ENCODE measurements around the gene SLC17A5.

Gene SLC17A5

DNA sequence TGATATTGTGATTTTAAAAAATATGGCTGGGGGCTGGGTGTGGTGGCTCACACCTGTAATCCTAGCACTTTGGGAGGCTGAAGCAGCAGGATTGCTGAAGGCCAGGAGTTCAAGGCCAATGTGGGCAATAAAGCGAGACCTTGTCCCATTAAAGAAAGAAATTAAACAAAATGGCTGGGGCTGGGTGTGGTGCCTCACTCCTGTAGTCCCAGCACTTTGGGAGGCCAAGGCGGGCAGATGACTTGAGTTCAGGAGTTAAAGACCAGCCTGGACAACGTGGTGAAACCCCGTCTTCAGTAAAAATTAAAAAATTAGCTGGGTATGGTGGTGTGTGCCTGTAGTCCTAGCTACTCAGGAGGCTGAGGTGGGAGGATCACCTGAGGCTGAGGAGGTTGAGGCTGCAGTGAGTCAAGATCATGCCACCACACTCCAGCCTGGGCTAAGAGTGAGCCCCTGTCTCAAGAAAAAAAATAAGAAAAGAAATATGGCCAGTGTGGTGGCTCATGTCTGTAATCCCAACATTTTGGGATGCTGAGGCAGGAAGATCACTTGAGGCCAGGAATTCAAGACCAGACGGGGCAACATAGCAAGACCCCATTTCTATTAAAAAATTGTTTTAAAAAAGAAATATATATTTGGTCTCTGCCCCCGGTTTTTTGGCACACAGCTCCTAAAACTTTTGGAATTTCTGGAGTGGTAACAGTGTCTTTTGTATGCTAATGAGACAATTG, 39.8 kb downstream of the SLC17A5 start:
- no peak for DNase-seq

DNA sequence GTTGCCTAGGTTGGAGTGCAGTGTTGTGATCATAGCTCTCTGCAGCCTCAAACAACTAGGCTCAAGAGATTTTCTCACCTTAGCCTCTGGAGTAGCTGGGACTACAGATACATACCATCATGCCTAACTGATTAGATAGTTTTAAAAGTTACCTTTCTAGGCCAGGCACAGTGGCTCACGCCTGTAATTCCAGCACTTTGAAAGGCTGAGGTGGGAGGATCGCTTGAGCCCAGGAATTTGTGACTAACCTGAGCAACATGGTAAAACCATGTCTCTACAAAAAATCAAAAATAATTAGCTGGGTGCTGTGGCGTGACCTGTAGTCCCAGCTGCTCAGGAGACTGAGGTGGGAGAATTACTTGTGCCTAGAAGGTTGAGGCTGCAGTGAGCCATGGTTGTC, 41.2 kb downstream of the SLC17A5 start:
- DNase-seq: no peak

DNA sequence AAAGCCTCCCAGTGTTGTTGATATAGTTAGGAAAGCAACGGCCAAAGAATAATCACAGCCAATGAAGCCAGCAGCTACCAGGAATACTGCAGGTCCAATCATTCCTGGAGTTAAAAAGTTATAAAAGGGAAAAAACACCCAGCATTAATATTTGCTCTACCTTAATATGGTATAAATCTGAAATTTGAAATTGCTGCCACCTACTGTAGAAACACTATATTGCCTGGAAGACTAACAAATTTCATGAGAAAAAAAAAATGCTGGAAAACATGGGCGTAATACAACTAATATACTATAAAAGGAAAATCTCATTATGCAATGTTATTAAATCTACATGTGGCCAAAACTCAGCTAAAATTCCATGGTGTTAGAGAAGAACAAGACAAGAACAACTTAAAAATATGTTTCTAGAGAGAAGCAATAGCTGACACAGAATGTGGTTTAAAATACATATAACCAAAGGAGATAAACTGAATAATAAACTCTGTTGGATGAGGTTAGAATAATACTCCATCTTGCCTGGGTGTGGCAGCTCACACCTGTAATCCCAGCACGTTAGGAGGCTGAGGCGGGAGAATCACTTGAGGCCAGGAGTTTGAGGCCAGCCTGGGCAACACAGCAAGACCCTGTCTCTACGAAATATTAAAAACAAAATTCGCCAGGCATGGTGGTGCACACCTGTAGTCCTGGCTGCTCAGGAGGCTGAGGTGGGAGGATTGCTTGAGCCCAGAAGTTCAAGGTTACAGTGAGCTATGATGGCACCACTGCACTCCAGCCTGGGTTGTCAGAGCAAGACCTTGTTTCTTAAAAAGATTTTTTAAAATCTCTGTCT, 43.1 kb downstream of the SLC17A5 start:
- DNase-seq: no peak

DNA sequence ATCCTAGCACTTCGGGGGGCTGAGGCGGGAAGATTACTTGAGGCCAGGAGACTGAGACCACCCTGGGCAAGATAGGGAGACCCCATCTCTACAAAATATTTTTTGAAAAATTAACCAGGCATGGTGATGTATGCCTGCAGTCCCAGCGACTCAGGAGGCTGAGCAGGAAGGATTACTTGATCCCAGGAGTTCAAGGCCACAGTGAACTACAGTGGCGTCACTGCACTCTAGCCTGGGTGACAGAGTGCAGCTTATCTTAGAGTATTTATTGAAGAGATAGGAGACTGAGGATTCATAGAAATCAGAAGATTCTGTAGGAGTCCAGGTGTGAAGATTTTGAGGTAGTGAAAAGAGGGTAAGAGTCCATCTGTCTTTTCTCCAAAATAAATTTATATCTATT, 45.0 kb downstream of the SLC17A5 start:
- no peak for DNase-seq

DNA sequence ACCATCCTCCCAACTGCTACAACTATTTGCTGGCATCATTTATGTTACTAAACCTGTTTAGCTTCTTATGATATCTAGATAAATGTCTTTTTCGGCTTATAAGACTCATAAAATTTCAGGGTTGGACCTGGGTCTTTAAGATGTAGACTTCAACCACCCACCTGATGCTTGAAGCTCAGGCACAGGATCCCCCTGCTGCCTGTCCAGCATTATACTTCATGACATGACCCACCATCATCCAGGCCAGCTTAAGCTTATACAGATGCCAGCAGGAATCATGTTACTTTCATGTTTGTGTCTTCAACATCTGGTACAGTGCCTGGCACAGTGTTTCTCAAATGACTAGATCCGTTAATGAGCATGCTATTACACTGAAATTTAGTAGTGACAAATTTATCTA, 47.4 kb downstream of the SLC17A5 start:
- no peak for DNase-seq

DNA sequence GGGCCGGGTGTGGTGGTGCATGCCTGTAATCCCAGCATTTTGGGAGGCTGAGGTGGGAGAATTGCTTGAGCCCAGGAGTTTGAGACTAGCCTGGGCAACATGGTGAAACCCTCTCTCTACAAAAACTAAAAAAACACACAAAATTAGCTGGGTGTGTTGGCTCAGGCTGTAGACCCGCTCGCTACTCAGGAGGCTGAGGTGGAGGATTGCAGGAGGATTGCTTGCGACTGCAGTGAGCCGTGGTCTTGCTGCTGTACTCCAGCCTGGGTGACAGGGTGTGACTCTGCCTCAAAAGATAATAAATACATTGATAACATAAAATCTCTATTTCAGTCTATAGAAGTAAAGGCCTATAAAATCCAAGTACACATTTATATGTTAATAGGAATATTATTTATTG, 49.3 kb downstream of the SLC17A5 start:
- DNase-seq: no peak

DNA sequence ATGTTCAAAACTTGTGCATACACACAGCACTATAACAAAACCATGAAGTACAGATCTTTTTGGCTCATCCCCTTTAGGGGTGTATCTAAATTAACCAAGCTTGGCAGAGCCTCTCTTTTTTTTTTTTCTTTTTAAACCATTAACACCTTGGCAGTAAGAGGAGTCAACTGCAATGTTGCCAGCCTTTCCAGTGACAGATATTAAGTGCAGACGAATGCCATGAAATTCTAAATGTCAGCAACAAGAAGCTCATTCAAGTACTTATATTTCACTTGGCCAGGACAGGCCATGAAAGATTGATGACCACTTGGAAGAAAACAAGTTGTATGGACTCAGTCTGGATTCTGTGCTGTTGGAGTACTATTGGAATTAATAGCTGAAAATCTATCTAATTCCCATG, 49.8 kb downstream of the SLC17A5 start:
- no peak for DNase-seq

DNA sequence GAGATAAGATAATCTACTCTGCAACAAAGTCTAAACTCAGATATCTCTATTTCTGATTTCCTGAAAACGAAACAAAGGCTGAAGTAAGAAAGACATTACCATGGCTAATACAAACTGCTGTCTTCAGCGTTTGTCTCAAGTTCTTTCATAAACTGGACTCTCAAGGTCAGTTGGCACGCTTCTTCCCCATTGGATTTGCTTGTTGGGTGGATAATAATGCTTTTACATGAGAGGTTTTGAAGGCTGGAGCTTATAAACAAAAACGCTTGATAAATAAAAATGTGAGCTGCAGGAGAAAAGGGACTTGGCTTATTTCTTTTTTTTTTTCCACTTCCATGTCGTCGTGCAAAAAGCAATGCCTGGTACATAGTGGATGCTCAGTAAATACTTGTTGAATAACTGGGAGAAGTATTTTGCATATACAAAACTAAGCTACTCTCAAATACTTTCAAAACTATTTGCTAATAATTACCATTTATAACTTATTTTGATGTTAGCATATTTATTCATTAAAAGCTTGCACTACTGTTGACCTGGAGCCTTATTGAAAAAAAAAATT, 67.3 kb downstream of the SLC17A5 start:
- DNase-seq: no peak

DNA sequence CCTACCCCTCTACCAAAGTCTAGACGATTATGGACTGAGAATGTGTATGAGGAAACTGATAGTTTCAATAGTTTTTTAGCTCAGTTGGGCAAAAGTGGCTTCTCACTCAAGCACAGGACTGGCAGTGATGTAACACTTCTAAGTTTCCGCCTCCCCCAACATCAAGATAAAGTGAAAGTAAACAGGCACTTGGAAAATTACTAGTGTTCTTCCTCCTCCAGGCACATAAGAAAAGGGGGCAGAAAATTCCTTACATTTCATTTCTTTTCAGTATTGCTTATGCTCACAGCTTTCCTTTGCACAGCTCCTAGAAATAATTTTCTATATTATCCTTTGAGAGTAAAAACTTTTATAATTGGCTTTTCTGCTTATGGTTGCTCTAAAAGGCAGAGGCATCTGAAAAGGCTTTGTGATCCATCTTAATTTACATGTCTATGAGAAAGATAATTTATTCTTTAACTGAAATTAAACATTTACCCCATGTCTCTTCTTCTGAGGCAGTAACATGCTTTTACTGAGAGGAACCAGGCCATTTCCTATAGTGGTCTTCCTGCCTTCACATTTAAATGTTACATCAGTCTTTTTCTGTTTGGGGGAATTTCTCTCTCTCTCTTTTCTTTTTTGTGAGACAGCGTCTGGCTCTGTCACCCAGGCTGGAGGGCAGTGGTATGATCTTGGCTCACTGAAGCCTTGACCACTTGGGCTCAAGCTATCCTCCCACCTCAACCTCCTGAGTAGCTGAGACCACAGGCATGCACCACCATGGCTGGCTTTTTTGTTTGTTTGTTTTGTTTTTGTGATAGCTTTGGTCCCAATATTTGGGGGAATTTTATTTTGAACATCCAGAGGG, 68.0 kb downstream of the SLC17A5 start:
- DNase-seq: no peak

DNA sequence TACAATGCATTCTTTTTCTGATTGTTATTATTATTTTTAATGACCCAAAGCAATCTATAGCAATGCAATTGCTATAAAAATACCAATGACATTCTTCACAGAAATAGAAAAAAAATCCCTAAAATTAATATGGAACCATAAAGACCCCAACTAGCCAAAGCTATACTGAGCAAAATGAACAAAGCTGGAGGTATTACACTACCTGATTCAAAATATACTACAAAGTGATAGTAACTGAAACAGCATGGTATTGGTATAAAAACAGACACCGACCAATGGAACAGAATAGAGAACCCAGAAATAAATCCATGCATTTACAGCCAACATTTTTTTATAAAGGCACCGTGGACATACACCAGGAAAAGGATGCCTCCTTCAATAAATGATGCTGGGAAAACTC, 72.5 kb downstream of the SLC17A5 start:
- DNase-seq: no peak

DNA sequence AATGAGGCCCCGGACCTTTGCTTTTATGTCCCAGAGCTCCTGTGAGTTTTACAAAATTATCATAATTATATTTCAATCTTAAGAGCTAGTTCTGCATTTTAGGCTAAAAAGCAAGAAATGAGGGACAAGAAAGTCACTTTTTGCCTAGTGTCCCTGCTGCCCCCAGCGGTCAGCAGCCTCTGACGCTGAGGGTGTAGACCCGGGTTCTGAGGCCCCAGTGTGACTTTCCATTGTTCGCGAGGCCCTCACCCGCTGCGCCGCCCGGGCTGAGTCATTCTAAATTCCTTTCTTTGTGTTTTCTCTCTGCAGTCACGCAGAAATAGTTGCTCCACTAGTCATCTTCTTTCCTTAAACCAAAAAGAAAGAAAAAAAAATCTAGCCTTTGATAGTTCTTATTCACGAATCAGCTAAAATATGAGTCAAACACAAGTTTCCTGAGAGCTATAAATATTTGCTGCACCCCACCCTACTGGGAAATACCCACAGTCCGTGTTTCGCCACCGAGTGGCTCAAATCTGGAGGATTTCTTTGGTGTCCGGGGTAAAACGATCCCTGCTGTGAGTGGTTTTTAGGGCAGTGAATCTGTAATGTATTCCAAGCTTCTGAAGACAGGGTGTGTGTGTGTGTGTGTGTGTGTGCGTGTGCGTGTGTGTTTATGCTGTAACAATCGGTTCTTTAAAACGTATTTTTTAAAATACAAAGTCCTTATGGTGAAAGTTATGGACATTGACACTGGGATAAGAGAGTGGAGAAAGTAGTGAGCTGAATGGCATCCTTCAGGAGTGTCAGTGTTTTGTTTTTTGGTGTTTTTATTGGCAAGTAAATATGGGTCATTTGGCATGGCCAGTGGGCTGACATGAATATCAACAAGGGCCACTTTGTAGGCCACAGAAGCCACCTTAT, 73.3 kb downstream of the SLC17A5 start:
- peak; percentile 92 for DNase-seq

DNA sequence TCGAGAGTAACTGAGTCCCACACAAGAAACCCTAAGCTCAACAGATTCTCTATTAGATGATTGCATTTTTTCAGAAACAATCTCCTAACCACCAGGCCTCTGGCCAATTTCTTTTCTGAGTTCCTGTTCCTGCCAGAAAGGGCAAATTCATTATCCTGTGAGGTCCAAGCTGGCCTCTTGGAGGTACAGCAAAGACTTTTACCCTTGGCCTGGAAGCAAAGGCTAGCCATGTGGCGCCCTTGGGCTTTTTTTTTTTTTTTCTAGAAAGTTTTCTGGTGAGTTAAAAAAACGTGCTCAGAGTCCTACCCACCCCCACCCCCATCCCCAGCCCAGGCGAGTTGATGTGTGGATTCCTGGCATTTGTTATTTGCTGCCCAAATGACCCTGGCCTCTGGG, 73.9 kb downstream of the SLC17A5 start:
- no peak for DNase-seq

DNA sequence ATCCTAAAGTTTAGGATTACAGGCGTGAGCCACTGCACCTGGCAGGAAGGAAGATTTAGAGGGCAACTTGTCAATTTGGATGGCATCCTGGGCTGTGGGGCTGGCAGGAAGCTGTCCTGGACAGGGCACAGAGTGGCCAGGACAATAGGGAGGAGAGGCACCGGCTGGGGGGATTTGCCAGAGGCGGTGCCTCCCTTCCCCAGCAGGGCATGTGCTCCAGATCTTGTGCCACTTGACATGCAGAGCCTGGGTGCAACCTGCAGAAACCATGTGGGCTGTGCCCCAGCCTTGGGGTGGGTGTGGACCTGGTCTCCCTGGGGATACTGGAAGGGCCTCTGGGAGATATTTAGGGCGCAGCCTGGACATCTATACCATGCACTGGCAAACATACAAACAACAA, 74.4 kb downstream of the SLC17A5 start:
- DNase-seq: no peak

DNA sequence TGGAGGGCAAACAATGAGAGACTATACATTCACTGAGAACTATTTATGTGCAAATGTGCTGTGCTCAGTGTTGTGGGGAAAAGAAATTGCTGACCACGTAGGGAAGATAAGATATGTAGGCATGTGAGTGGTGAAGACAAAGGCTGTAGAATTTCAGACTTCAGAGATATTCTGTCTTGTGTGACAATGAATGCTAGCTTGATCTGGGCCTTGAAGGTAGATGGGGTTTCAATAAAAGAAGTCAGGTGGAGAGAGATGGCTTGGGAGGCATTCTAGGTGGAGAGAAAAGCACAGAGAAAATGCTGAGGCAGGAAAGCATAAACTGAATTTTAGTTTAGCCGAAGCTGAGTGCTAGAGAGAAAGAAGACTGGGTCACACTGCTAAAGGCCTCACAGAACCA, 76.1 kb downstream of the SLC17A5 start:
- no peak for DNase-seq

DNA sequence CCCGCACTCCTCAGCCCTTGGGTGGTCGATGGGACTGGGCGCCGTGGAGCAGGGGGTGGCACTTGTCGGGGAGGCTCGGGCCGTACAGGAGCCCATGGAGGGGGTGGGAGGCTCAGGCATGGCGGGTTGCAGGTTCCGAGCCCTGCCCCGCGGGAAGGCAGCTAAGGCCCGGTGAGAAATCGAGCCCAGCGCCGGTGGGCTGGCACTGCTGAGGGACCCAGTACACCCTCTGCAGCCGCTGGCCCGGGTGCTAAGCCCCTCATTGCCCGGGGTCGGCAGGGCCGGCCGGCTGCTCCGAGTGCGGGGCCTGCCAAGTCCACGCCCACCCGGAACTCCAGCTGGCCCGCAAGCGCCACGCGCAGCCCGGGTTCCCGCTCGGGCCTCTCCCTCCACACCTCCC, 81.3 kb downstream of the SLC17A5 start:
- peak; percentile 34 for DNase-seq

DNA sequence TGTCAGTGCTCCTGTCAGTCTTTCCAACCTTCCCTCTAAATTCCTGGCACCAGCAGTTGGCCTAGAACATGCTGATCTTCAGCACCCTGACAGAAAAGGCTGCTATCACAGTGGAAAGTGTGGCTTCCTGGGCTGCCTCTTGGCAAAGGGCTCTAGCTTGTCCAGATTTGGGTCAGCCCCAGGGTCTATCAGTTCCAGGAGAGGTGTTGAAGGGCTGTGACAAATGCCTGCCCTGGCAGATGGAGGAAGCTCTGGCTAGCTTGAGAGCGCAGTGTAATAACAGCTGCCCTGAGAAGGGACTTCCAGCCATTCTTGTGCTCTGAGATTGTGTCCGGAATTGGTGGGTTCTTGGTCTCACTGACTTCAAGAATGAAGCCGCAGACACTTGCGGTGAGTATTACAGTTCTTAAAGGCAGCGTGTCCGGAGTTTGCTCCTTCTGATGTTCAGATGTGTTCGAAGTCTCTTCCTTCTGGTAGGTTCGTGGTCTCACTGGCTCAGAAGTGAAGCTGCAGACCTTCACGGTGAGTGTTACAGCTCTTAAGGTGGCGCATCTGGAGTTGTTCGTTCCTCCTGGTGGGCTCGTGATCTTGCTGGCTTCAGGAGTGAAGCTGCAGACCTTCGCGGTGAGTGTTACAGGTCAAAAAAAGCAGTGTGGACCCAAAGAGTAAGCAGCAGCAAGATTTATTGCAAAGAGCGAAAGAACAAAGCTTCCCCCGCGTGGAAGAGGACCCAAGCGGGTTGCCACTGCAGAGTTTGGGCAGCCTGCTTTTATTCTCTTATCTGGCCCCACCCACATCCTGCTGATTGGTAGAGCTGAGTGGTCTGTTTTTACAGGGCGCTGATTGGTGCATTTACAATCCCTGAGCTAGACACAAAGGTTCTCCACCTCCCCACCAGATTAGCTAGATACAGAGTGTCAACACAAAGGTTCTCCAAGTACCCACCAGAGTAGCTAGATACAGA, 82.3 kb downstream of the SLC17A5 start:
- DNase-seq: peak; percentile 49

DNA sequence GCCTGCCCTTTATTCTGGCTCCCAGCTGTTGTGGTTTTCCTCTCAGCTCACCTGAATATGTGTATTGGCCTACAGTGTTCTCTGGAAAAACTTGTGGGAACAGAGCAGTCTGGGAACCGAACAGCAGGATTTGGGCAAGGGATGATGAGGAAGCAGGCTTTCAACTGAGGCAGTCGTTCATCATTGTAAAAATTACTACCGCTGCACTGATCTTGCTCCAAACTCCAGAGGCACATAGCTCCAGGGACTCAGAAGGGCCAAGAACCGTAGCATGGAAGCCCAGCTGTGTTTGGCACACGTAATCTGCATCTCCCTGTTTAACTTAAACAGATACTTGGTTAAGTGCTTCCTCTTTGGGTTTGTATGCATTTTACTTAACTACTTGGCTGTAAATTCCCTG, 84.7 kb downstream of the SLC17A5 start:
- peak; percentile 12 for DNase-seq

DNA sequence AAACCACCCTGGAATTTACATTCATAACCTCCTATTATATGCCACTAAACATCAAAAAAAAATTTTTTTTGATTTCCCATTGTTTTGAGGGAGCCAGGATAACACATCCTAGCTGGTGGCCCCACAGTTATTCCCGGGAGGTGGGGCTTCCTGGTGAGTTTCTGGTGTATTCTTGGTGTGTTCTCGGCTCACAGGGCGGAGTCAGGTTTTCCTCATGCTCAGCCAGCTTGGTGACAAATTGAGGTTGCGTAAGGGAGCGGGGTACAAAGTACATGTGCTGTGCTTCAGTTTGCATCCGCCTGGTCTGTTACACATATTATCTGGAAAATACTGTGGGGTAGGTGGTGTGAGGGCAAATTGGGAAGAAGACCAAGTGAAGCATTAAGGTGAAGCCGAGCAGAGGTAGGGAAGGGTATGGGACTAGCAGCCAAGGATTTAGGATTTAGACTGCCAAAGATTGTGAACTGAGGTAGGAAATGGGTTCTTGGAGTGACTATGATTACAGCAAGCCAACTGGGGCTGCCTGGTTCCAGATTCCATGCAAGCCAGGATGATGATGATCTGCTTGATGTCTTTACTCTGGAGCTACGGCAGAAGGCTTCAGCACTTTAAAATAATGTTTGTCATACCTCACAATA, 86.7 kb downstream of the SLC17A5 start:
- DNase-seq: peak; percentile 38

DNA sequence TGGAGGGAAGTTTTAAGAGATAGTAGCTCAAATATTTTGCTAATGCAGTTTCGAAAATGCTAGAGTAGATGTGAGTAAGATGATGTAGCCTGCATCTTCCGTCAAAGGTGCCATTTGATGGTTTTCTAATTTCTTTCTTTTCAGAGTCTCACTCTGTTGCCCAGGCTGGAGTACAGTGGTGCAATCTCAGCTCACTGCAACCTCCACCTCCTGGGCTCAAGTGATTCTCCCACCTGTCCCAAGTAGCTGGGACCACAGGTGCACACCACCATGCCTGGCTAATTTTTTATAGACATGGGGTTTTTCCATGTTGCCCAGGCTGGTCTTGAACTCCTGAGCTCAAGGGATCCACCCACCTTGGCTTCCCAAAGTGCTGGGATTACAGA, 87.3 kb downstream of the SLC17A5 start:
- DNase-seq: peak; percentile 4

DNA sequence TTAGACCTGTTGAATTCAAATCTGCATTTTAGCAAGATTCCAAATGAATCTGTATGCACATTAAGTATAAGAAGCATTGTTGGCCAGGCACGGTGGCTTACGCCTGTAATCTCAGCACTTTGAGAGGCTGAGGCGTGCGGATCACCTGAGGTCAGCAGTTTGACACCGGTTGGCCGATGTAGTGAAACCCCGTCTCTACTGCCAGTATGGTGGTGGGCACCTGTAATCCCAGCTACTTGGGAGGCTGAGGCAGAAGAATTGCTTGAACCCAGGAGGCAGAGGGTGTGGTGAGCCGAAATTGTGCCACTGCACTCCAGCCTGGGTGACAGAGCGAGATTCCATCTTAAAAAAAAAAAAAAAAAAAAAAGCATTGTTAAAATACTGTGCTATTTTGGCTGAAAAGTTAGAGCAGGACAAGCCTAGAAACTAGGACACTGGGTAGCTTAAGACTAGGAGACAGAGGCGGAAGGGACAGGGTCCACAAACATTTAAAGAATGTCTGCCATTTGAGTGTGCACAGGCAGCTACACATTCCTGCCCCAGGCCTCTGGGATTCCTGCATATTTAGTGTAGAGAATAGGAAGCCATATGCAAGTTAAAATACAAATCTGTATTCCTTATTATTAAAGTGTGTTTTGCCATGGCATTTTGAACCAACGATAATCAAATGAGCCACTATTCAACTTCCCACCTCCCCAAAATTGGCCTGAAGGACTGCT, 87.9 kb downstream of the SLC17A5 start:
- DNase-seq: peak; percentile 24

Measured in activated effector memory CD4-positive, alpha-beta T cell treated with anti-CD3 and anti-CD28 coated beads, Interleukin-2, amount 50 U/mL, for 16 hours (primary cell).